NK-92 (cell line): ENCODE data around the gene IL12RB2.
"Not testable (repeated sequence)": the region's sequence is repeated elsewhere in the genome, so short reads cannot be mapped to it uniquely, and the experiment has no call there.

Source experiments
- DNase-seq: peaks from one replicate; lab custom pipeline; 2025; ENCODE audit not compliant: unreplicated experiment; lab: John Stamatoyannopoulos, UW

Gene IL12RB2

GRCh38 chr1:67393240-67393639 is 85.6 kb downstream of the IL12RB2 start:
- DNase-seq, result no peak

- no peak for DNase-seq
Observed at GRCh38 chr1:67393737-67394136, 86.1 kb downstream of the IL12RB2 start.

- no peak for DNase-seq
Observed at GRCh38 chr1:67394548-67394947, 86.9 kb downstream of the IL12RB2 start.

GRCh38 chr1:67399199-67399993 is 91.7 kb downstream of the IL12RB2 start:
- no peak for DNase-seq

- not testable (repeated sequence) for DNase-seq
Observed at GRCh38 chr1:67400029-67400786, 92.5 kb downstream of the IL12RB2 start.

GRCh38 chr1:67401443-67401842 is 93.8 kb downstream of the IL12RB2 start:
- no peak for DNase-seq

- DNase-seq, result no peak
Observed at GRCh38 chr1:67404212-67404620, 96.5 kb downstream of the IL12RB2 start.

GRCh38 chr1:67405473-67406245 is 98.0 kb downstream of the IL12RB2 start:
- no peak for DNase-seq

GRCh38 chr1:67407498-67407897 is 99.8 kb downstream of the IL12RB2 start:
- DNase-seq, result no peak

- DNase-seq, result no peak
Observed at GRCh38 chr1:67408148-67408547, 100.5 kb downstream of the IL12RB2 start.

- DNase-seq, result not testable (repeated sequence)
Observed at GRCh38 chr1:67413101-67413500, 105.4 kb downstream of the IL12RB2 start.

GRCh38 chr1:67414574-67414973 is 106.9 kb downstream of the IL12RB2 start:
- DNase-seq, result no peak

- DNase-seq, result no peak
Observed at GRCh38 chr1:67415041-67415440, 107.4 kb downstream of the IL12RB2 start.

GRCh38 chr1:67417733-67418132 is 110.1 kb downstream of the IL12RB2 start:
- not testable (repeated sequence) for DNase-seq

- DNase-seq, result no peak
Observed at GRCh38 chr1:67418839-67419586, 111.3 kb downstream of the IL12RB2 start.

- DNase-seq, result no peak
Observed at GRCh38 chr1:67420835-67421492, 113.3 kb downstream of the IL12RB2 start.

GRCh38 chr1:67427465-67427864 is 119.8 kb downstream of the IL12RB2 start:
- DNase-seq, result no peak

- no peak for DNase-seq
Observed at GRCh38 chr1:67427947-67428346, 120.3 kb downstream of the IL12RB2 start.

GRCh38 chr1:67429011-67429527 is 121.4 kb downstream of the IL12RB2 start:
- DNase-seq, result no peak
